Transverse colon (tissue), 3 donors: ENCODE measurements around the gene CDK5.
"Not testable (repeated sequence)": the region's sequence is repeated elsewhere in the genome, so short reads cannot be mapped to it uniquely, and the experiment has no call there.

Experiments used
- POLR2A ChIP-seq: fragments of 450-650 bp; IDR thresholded peaks from one replicate; pipeline ENCODE4 v1.6.1; 2016; ENCODE audit warnings: antibody characterized with exemption, mild to moderate bottlenecking, moderate library complexity
- POLR2AphosphoS5 ChIP-seq, 3 donors: sonication (generic); formaldehyde crosslinking; IDR thresholded peaks; one replicate each; pipeline ENCODE4 v1.6.1; 2016; ENCODE audit warnings: antibody characterized with exemption in 3 of 3

DNA sequence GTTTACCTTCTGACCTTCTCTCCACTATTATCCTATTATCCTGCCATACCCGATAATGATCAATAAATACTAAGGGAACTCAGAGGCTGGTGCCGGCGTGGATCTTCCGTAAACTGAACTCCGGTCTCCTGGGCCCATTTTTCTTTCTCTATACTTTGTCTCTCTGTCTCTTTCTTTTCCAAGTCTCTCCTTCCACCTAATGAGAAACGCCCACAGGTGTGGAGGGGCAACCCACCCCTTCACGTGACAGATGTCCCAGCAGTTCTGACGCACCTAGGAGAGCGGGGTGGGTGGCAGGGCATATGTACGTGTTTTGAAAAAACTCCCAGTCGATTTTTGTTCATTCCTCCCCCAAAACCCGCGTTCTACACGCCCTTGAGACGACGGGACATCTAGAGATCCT lies 30.0 kb downstream of the CDK5 start:
- TF ChIP-seq POLR2AphosphoS5 (IDR thresholded peaks at IDR 0.05), result not testable (repeated sequence)
- TF ChIP-seq POLR2A, result peak; percentile 3
